Liver (tissue), 3 donors: Measurements from ENCODE around the gene DOP1B.

Experiments
- ATF3 ChIP-seq: IDR thresholded peaks from 2 replicates; pipeline ENCODE4 v1.6.1; 2016; ENCODE audit warnings: antibody characterized with exemption
- MAX ChIP-seq: IDR thresholded peaks from 2 replicates; pipeline ENCODE4 v1.6.1; 2016; ENCODE audit warnings: antibody characterized with exemption
- REST ChIP-seq: IDR thresholded peaks from 2 replicates; pipeline ENCODE4 v1.6.1; 2016; ENCODE audit warnings: antibody characterized with exemption, mild to moderate bottlenecking
- SP1 ChIP-seq: IDR thresholded peaks from 2 replicates; pipeline ENCODE4 v1.6.1; 2018; ENCODE audit warnings: antibody characterized with exemption, mild to moderate bottlenecking
- TF ChIP-seq, protein P1 (sequence below): fragments of 150-350 bp; IDR thresholded peaks from 2 replicates; pipeline ENCODE4 v1.5.1; 2017; ENCODE audit warnings: improper control_type of control experiment, low read depth, low read length; ENCODE audit not compliant: missing input control
- TF ChIP-seq, protein P2 (sequence below): IDR thresholded peaks from 2 replicates; pipeline ENCODE4 v1.6.1; 2016; ENCODE audit warnings: antibody characterized with exemption
- donor health status: healthy.
- donor health status: healthy.

- TF ChIP-seq, protein P1, sequence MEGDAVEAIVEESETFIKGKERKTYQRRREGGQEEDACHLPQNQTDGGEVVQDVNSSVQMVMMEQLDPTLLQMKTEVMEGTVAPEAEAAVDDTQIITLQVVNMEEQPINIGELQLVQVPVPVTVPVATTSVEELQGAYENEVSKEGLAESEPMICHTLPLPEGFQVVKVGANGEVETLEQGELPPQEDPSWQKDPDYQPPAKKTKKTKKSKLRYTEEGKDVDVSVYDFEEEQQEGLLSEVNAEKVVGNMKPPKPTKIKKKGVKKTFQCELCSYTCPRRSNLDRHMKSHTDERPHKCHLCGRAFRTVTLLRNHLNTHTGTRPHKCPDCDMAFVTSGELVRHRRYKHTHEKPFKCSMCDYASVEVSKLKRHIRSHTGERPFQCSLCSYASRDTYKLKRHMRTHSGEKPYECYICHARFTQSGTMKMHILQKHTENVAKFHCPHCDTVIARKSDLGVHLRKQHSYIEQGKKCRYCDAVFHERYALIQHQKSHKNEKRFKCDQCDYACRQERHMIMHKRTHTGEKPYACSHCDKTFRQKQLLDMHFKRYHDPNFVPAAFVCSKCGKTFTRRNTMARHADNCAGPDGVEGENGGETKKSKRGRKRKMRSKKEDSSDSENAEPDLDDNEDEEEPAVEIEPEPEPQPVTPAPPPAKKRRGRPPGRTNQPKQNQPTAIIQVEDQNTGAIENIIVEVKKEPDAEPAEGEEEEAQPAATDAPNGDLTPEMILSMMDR = no peak
- TF ChIP-seq, protein P2, sequence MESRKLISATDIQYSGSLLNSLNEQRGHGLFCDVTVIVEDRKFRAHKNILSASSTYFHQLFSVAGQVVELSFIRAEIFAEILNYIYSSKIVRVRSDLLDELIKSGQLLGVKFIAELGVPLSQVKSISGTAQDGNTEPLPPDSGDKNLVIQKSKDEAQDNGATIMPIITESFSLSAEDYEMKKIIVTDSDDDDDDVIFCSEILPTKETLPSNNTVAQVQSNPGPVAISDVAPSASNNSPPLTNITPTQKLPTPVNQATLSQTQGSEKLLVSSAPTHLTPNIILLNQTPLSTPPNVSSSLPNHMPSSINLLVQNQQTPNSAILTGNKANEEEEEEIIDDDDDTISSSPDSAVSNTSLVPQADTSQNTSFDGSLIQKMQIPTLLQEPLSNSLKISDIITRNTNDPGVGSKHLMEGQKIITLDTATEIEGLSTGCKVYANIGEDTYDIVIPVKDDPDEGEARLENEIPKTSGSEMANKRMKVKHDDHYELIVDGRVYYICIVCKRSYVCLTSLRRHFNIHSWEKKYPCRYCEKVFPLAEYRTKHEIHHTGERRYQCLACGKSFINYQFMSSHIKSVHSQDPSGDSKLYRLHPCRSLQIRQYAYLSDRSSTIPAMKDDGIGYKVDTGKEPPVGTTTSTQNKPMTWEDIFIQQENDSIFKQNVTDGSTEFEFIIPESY = no peak
- TF ChIP-seq SP1 (no peak), REST (no peak), MAX (no peak), ATF3 (no peak)
Observed at GRCh38 chr21:36170823-36171222, 14.2 kb downstream of the DOP1B start.
